ENCODE data around the gene SLC9C2. TPM values are rescaled to one million over a fixed set of nuclear protein-coding genes. Genes with fewer than 3 reads are reported as not detected.

Gene SLC9C2
- total RNA-seq, 1 donor from 2014 or later: 0.54 TPM

DNA sequence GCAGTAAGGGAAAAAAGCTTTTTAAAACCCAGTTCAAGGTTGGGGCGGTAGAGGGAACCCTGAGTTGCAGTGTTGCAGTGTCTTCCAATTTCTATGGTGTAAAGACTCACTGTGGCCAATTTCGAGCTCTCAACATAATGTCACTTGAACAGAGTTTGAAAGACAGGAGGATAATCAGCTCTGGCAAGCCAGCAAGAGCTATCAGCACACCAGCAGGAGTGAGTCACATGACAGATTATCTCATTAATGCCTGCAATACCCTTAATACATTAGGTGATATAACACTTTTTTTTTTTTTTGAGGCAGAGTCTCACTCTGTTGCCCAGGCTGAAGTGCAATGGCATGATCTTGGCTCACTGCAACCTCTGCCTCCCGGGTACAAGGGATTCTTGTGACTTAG is 22.8 kb downstream of the SLC9C2 start:
- DNase-seq (ENCODE audit: low read depth): no peak
- H3K4me3 Mint-ChIP-seq (ENCODE audit: unreplicated experiment): no peak overlapping the region

DNA sequence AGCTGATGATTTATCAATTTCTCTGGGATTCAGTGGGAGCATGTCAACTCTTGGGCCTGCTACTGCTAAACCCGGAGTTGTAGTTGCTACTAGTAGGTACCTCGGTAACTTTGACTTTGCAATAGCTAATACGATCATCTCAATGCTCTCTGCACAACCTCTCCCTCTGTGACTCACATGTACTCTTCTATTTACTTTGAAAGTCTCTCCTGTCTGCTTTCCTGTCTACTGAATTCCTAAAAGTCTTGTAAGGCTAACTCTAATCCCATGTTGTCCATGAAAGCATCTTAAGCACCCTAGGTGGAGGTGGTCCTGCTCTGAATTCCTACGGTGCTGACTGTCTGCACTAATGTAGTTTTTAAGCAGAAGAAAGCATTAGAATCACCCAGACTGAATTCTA is 29.3 kb downstream of the SLC9C2 start:
- TF ChIP-seq, protein P1, sequence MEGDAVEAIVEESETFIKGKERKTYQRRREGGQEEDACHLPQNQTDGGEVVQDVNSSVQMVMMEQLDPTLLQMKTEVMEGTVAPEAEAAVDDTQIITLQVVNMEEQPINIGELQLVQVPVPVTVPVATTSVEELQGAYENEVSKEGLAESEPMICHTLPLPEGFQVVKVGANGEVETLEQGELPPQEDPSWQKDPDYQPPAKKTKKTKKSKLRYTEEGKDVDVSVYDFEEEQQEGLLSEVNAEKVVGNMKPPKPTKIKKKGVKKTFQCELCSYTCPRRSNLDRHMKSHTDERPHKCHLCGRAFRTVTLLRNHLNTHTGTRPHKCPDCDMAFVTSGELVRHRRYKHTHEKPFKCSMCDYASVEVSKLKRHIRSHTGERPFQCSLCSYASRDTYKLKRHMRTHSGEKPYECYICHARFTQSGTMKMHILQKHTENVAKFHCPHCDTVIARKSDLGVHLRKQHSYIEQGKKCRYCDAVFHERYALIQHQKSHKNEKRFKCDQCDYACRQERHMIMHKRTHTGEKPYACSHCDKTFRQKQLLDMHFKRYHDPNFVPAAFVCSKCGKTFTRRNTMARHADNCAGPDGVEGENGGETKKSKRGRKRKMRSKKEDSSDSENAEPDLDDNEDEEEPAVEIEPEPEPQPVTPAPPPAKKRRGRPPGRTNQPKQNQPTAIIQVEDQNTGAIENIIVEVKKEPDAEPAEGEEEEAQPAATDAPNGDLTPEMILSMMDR (IDR thresholded peaks at IDR 0.05; ENCODE audit: insufficient read depth, low read depth, low read length): no peak
- TF ChIP-seq EZH2 (IDR thresholded peaks at IDR 0.05; ENCODE audit: insufficient read depth, low read length): no peak
- peaks cover 20% of the 10 kb centered on the region for H3K4me1 Mint-ChIP-seq (ENCODE audit: low read depth, unreplicated experiment)
- no peak overlapping the region for H2AFZ ChIP-seq (ENCODE audit: low read depth, low read length)
- no peaks in the 10 kb centered on the region for H3K4me1 ChIP-seq (ENCODE audit: insufficient read depth, low read length)
- no peaks in the 10 kb centered on the region for H3K36me3 Mint-ChIP-seq (ENCODE audit: low read depth, unreplicated experiment)
- no peak for DNase-seq (ENCODE audit: low read depth)
- no peak overlapping the region for H3K27ac Mint-ChIP-seq (ENCODE audit: unreplicated experiment)
- H4K20me1 ChIP-seq (ENCODE audit: insufficient read depth, low read length): no peaks in the 10 kb centered on the region
- no peak for FAIRE-seq
- no peaks in the 10 kb centered on the region for H3K79me2 ChIP-seq (ENCODE audit: insufficient read depth, low read length)
- H3K27ac ChIP-seq (ENCODE audit: low read depth, low read length): no peak overlapping the region
- no peaks in the 10 kb centered on the region for H3K27me3 ChIP-seq (ENCODE audit: insufficient read depth, low read length)
- H3K4me2 ChIP-seq (ENCODE audit: low read length): no peak overlapping the region
- no peak overlapping the region for H3K4me3 Mint-ChIP-seq (ENCODE audit: unreplicated experiment)
- no peaks in the 10 kb centered on the region for H3K36me3 ChIP-seq (ENCODE audit: insufficient read depth, low read length)
- H3K4me3 ChIP-seq (ENCODE audit: insufficient read depth, low read depth, low read length): no peak overlapping the region
- no peak overlapping the region for H3K9ac ChIP-seq (ENCODE audit: low read length)
- H3K9me3 ChIP-seq (ENCODE audit: insufficient read depth, low read depth, low read length): no peaks in the 10 kb centered on the region
- H3K27me3 Mint-ChIP-seq (ENCODE audit: low read depth, unreplicated experiment): no peaks in the 10 kb centered on the region
- H3K9me3 Mint-ChIP-seq (ENCODE audit: unreplicated experiment): peaks cover 2% of the 10 kb centered on the region

More for the DNA sequence above, 22.8 kb downstream of the SLC9C2 start:
- TF ChIP-seq, protein P1 (IDR thresholded peaks at IDR 0.05; ENCODE audit: insufficient read depth, low read depth, low read length): no peak
- TF ChIP-seq EZH2 (IDR thresholded peaks at IDR 0.05; ENCODE audit: insufficient read depth, low read length): no peak
- no peak overlapping the region for H3K4me3 ChIP-seq (ENCODE audit: insufficient read depth, low read depth, low read length)
- H2AFZ ChIP-seq (ENCODE audit: low read depth, low read length): no peak overlapping the region
- no peak overlapping the region for H3K4me2 ChIP-seq (ENCODE audit: low read length)
- H3K27me3 ChIP-seq (ENCODE audit: insufficient read depth, low read length): no peaks in the 10 kb centered on the region
- no peak for FAIRE-seq
- no peaks in the 10 kb centered on the region for H3K9me3 Mint-ChIP-seq (ENCODE audit: unreplicated experiment)
- peaks cover 7% of the 10 kb centered on the region for H3K4me1 Mint-ChIP-seq (ENCODE audit: low read depth, unreplicated experiment)
- no peaks in the 10 kb centered on the region for H3K36me3 Mint-ChIP-seq (ENCODE audit: low read depth, unreplicated experiment)
- no peak overlapping the region for H3K27ac Mint-ChIP-seq (ENCODE audit: unreplicated experiment)
- H3K9ac ChIP-seq (ENCODE audit: low read length): no peak overlapping the region
- H3K4me1 ChIP-seq (ENCODE audit: insufficient read depth, low read length): no peaks in the 10 kb centered on the region
- no peaks in the 10 kb centered on the region for H3K79me2 ChIP-seq (ENCODE audit: insufficient read depth, low read length)
- H3K27ac ChIP-seq (ENCODE audit: low read depth, low read length): no peak overlapping the region
- no peaks in the 10 kb centered on the region for H3K27me3 Mint-ChIP-seq (ENCODE audit: low read depth, unreplicated experiment)
- H3K36me3 ChIP-seq (ENCODE audit: insufficient read depth, low read length): no peaks in the 10 kb centered on the region
- H4K20me1 ChIP-seq (ENCODE audit: insufficient read depth, low read length): no peaks in the 10 kb centered on the region
- no peaks in the 10 kb centered on the region for H3K9me3 ChIP-seq (ENCODE audit: insufficient read depth, low read depth, low read length)

DNA sequence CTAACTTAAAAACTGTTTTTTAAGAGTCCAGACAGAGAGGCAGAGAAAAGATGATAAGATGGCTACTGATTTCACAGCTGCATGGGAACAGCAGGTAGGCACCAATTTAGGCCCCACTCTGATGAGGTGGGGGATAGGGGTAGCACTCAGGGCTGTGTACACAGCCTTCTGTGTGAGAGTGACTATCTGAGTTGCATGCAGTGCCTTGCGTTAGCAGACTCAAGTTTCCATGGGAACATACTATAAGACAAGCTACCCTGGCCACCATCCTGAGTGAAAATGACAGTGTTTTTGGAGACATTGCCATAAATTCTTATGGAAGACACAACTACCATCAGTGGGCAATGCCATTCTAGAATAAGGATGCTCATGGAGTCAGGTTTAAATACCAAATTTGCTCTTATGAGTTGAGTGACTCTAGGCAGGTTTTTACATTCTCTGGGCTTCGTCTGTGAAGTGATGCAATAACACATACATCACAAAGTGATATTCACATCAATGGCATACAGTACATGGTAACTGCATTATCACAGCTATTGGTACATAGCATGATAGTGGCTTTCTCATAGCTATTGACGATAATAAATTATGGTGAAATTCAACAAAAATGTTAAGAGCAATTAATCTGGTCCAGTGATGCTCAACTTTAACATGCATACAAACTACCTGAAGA is 30.5 kb downstream of the SLC9C2 start:
- no peak for FAIRE-seq
- Histone ChIP-seq H3K36me3 (ENCODE audit: insufficient read depth, low read length) (no peaks in the 10 kb centered on the region), H3K4me2 (ENCODE audit: low read length) (no peak overlapping the region), H3K27ac (ENCODE audit: low read depth, low read length) (no peak overlapping the region), H3K9ac (ENCODE audit: low read length) (no peak overlapping the region), H3K9me3 (ENCODE audit: insufficient read depth, low read depth, low read length) (no peaks in the 10 kb centered on the region), H2AFZ (ENCODE audit: low read depth, low read length) (no peak overlapping the region), H3K79me2 (ENCODE audit: insufficient read depth, low read length) (no peaks in the 10 kb centered on the region), H4K20me1 (ENCODE audit: insufficient read depth, low read length) (no peaks in the 10 kb centered on the region), H3K4me1 (ENCODE audit: insufficient read depth, low read length) (no peaks in the 10 kb centered on the region), H3K4me3 (ENCODE audit: insufficient read depth, low read depth, low read length) (no peak overlapping the region), H3K27me3 (ENCODE audit: insufficient read depth, low read length) (no peaks in the 10 kb centered on the region)
- no peaks in the 10 kb centered on the region for H3K36me3 Mint-ChIP-seq (ENCODE audit: low read depth, unreplicated experiment)
- H3K4me3 Mint-ChIP-seq (ENCODE audit: unreplicated experiment): no peak overlapping the region
- peaks cover 14% of the 10 kb centered on the region for H3K4me1 Mint-ChIP-seq (ENCODE audit: low read depth, unreplicated experiment)
- H3K27ac Mint-ChIP-seq (ENCODE audit: unreplicated experiment): no peak overlapping the region
- no peak for DNase-seq (ENCODE audit: low read depth)
- no peaks in the 10 kb centered on the region for H3K27me3 Mint-ChIP-seq (ENCODE audit: low read depth, unreplicated experiment)
- peaks cover 2% of the 10 kb centered on the region for H3K9me3 Mint-ChIP-seq (ENCODE audit: unreplicated experiment)
- TF ChIP-seq, protein P1 (IDR thresholded peaks at IDR 0.05; ENCODE audit: insufficient read depth, low read depth, low read length): no peak
- TF ChIP-seq EZH2 (IDR thresholded peaks at IDR 0.05; ENCODE audit: insufficient read depth, low read length): no peak

Measured in astrocyte (in vitro differentiated cells and primary cell).